PC-3 (cell line): Measurements from ENCODE around the gene RAP1GAP2. TPM values are rescaled to one million over a fixed set of nuclear protein-coding genes. Genes with fewer than 3 reads are reported as not detected.

Experiments used
- ATAC-seq: fragments of 200-7000 bp; cut with Tn5 transposase; 2 replicates; pipeline ENCODE4 v1.9.1; 2020; ENCODE audit warnings: mild to moderate bottlenecking, moderate library complexity
- BruUV-seq: library from RNA; stranded (reverse); fragments of 400-500 nt; replicated peaks from 2 replicates; lab custom pipeline; 2021; lab: Mats Ljungman, UMichigan
- CTCF ChIA-PET: fragments of 300-600 bp; sonication (Branson Sonifier 250); formaldehyde crosslinking; loops from one replicate; lab custom pipeline; 2022; ENCODE audit warnings: antibody characterized with exemption; lab: Charles Lee
- POLR2A ChIA-PET: fragments of 300-600 bp; sonication (Branson Sonifier 250); formaldehyde crosslinking; loops from one replicate; lab custom pipeline; 2022; ENCODE audit warnings: antibody characterized with exemption; ENCODE audit not compliant: unreplicated experiment; lab: Charles Lee
- DNase-seq: peaks from one replicate; pipeline ENCODE4 v3.0.0-alpha.2; 2015
- H2AFZ ChIP-seq: fragments of 300-600 bp; sonication (generic); 2 replicates; pipeline ENCODE4 v1.6.0; 2016; ENCODE audit warnings: antibody characterized with exemption, low read length
- H3F3A ChIP-seq: fragments of 300-600 bp; sonication (generic); one replicate; pipeline ENCODE4 v1.6.0; 2017; ENCODE audit warnings: antibody characterized with exemption, low read length, control low read depth, mild to moderate bottlenecking; ENCODE audit not compliant: unreplicated experiment
- H3K27ac ChIP-seq: fragments of 300-600 bp; sonication (generic); 2 replicates; pipeline ENCODE4 v1.5.1; 2016; ENCODE audit warnings: mild to moderate bottlenecking, low read length
- H3K27me3 ChIP-seq: fragments of 300-600 bp; sonication (generic); 2 replicates; pipeline ENCODE4 v1.6.1; 2016; ENCODE audit warnings: low read length, mixed read lengths
- H3K36me3 ChIP-seq: fragments of 300-600 bp; sonication (generic); 2 replicates; pipeline ENCODE4 v1.6.1; 2016; ENCODE audit warnings: low read depth, mixed run types, low read length, mixed read lengths
- H3K4me1 ChIP-seq: fragments of 300-600 bp; sonication (generic); 2 replicates; pipeline ENCODE4 v1.5.1; 2016; ENCODE audit warnings: low read length; ENCODE audit not compliant: insufficient read depth
- H3K4me2 ChIP-seq: fragments of 300-600 bp; sonication (generic); 2 replicates; pipeline ENCODE4 v1.6.0; 2016; ENCODE audit warnings: low read length
- H3K4me3 ChIP-seq: fragments of 300-600 bp; sonication (generic); 2 replicates; pipeline ENCODE4 v1.5.1; 2016; ENCODE audit warnings: mild to moderate bottlenecking, low read length, mixed read lengths
- H3K79me2 ChIP-seq: fragments of 300-600 bp; sonication (generic); 2 replicates; pipeline ENCODE4 v1.6.1; 2017; ENCODE audit warnings: low read length, mixed read lengths
- H3K9ac ChIP-seq: fragments of 300-600 bp; sonication (generic); 2 replicates; pipeline ENCODE4 v1.6.0; 2016; ENCODE audit warnings: mild to moderate bottlenecking, low read length
- H3K9me2 ChIP-seq: fragments of 300-600 bp; sonication (generic); replicated peaks from 2 replicates; pipeline ENCODE4 v1.6.1; 2016; ENCODE audit warnings: mixed run types, low read length, mixed read lengths
- H3K9me3 ChIP-seq: fragments of 300-600 bp; sonication (generic); 2 replicates; pipeline ENCODE4 v1.6.1; 2016; ENCODE audit warnings: low read length, mixed read lengths
- H4K20me1 ChIP-seq: fragments of 300-600 bp; sonication (generic); 2 replicates; pipeline ENCODE4 v1.6.1; 2016; ENCODE audit warnings: low read length, mixed read lengths
- EZH2 ChIP-seq: fragments of 300-600 bp; sonication (generic); IDR thresholded peaks from one replicate; pipeline ENCODE4 v1.6.1; 2017; ENCODE audit warnings: antibody characterized with exemption, mild to moderate bottlenecking, low read length; ENCODE audit not compliant: unreplicated experiment
- EZH2phosphoT487 ChIP-seq: fragments of 300-600 bp; sonication (generic); IDR thresholded peaks from 2 replicates; pipeline ENCODE4 v1.6.1; 2018; ENCODE audit warnings: mild to moderate bottlenecking, antibody characterized with exemption, low read length, borderline replicate concordance
- intact Hi-C: fragments of 100-400 bp; cut with micrococcal nuclease; formaldehyde crosslinking; loops from 2 replicates; pipeline ENCODE4 v1.9.0; 2023
- total RNA-seq: library from RNA; depleted of rRNA; stranded (reverse); fragments of >200 nt; gene quantifications from 2 replicates; pipeline ENCODE4 v1.2.3, GENCODE V29; 2014
- TF ChIP-seq, protein P1 (sequence below): fragments of 300-600 bp; sonication (generic); conservative IDR thresholded peaks from 2 replicates; pipeline ENCODE4 v1.5.1; 2017; ENCODE audit warnings: antibody characterized with exemption, low read depth, mild to moderate bottlenecking, low read length

RAP1GAP2 gene
- total RNA-seq, 1 experiment from 2014 or later, result 14.5 TPM

DNA sequence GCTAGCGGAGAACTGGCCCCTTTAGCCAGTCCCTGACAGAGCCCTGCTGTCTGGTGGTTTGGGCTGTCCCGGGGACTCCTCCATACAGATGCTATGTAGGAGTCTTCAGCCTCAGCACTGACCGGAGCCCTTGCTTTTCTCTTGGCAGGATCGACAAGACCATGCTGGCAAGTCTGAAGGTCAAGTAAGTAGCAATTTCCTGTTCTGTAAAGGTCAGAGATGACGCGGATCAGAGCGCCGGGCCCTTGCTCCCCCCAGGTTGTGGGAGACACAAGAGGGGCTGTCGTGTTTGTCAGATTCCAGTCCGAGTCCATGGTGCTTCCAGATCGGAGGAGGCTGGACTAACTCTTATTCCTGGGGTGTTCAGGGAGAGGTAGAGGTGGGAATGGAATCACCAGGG, 4.1 kb downstream of the RAP1GAP2 start:
- TF ChIP-seq EZH2phosphoT487, result no peak
- no peak for TF ChIP-seq EZH2
- TF ChIP-seq, protein P1, sequence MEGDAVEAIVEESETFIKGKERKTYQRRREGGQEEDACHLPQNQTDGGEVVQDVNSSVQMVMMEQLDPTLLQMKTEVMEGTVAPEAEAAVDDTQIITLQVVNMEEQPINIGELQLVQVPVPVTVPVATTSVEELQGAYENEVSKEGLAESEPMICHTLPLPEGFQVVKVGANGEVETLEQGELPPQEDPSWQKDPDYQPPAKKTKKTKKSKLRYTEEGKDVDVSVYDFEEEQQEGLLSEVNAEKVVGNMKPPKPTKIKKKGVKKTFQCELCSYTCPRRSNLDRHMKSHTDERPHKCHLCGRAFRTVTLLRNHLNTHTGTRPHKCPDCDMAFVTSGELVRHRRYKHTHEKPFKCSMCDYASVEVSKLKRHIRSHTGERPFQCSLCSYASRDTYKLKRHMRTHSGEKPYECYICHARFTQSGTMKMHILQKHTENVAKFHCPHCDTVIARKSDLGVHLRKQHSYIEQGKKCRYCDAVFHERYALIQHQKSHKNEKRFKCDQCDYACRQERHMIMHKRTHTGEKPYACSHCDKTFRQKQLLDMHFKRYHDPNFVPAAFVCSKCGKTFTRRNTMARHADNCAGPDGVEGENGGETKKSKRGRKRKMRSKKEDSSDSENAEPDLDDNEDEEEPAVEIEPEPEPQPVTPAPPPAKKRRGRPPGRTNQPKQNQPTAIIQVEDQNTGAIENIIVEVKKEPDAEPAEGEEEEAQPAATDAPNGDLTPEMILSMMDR, result no peak
- DNase-seq (no peak), ATAC-seq (no peak)
- POLR2A ChIA-PET, result no interaction called here
- intact Hi-C loops, result no loop called here
- no peaks in the 10 kb centered on the region for H3K27me3 ChIP-seq
- no peak overlapping the region for H3K4me3 ChIP-seq
- H3K27ac ChIP-seq, result no peak overlapping the region
- no peaks in the 10 kb centered on the region for H4K20me1 ChIP-seq
- no peaks in the 10 kb centered on the region for H3K9me3 ChIP-seq
- peaks cover 13% of the 10 kb centered on the region for H3K4me1 ChIP-seq
- no peaks in the 10 kb centered on the region for H3K36me3 ChIP-seq
- no peak overlapping the region for H3K4me2 ChIP-seq
- H3F3A ChIP-seq, result no peaks in the 10 kb centered on the region
- CTCF ChIA-PET, result no interaction called here
- H3K79me2 ChIP-seq, result no peaks in the 10 kb centered on the region
- BruUV-seq, result no TSS peak
- no peak overlapping the region for H2AFZ ChIP-seq
- H3K9ac ChIP-seq, result no peak overlapping the region
- H3K9me2 ChIP-seq, result no peaks in the 10 kb centered on the region

DNA sequence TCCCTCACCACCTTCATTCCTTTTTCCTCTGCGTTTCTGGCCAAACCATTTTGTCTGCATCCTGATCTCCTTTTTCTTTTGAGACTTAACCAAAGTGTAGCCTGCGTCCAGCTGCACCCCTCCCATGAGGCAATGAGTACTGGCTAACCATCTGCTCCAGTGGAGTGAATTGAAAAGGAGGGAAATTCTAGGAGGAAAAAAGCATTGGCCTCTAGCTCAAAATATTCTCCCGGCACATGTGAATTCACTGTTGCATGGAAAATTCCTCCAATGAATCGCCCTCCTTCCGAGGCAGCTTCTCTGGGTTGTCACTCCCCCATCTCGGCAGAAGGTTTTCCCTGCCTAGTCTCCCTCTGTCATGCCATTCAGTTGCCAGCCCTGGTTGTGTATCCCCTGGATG, 5.6 kb downstream of the RAP1GAP2 start:
- no peaks in the 10 kb centered on the region for H3K36me3 ChIP-seq

GRCh38 chr17:2802574-2802973, 6.3 kb downstream of the RAP1GAP2 start:
- CTCF ChIA-PET, result no interaction called here

More for the DNA sequence above, 5.6 kb downstream of the RAP1GAP2 start:
- H4K20me1 ChIP-seq, result no peaks in the 10 kb centered on the region
- H3K4me2 ChIP-seq, result no peak overlapping the region
- no peaks in the 10 kb centered on the region for H3K9me3 ChIP-seq
- no TSS peak for BruUV-seq
- H3K9me2 ChIP-seq, result no peaks in the 10 kb centered on the region
- no peak for TF ChIP-seq EZH2
- TF ChIP-seq, protein P1, result no peak
- TF ChIP-seq EZH2phosphoT487, result no peak
- H3K4me3 ChIP-seq, result no peak overlapping the region
- no peaks in the 10 kb centered on the region for H3K79me2 ChIP-seq
- no peak overlapping the region for H3K27ac ChIP-seq
- ATAC-seq (no peak), DNase-seq (no peak)
- CTCF ChIA-PET, result no interaction called here
- H3F3A ChIP-seq, result no peaks in the 10 kb centered on the region
- H2AFZ ChIP-seq, result no peak overlapping the region
- intact Hi-C loops, result no loop called here
- no peak overlapping the region for H3K9ac ChIP-seq
- peaks cover 13% of the 10 kb centered on the region for H3K4me1 ChIP-seq
- POLR2A ChIA-PET, result no interaction called here
- no peaks in the 10 kb centered on the region for H3K27me3 ChIP-seq

More at GRCh38 chr17:2802574-2802973, 6.3 kb downstream of the RAP1GAP2 start:
- Histone ChIP-seq H3K4me1 (peaks cover 13% of the 10 kb centered on the region), H4K20me1 (no peaks in the 10 kb centered on the region), H3K4me3 (no peak overlapping the region), H3K4me2 (no peak overlapping the region), H3K27ac (no peak overlapping the region), H3F3A (no peaks in the 10 kb centered on the region), H2AFZ (no peak overlapping the region), H3K9me3 (no peaks in the 10 kb centered on the region), H3K27me3 (no peaks in the 10 kb centered on the region), H3K9me2 (no peaks in the 10 kb centered on the region), H3K36me3 (no peaks in the 10 kb centered on the region), H3K79me2 (no peaks in the 10 kb centered on the region), H3K9ac (no peak overlapping the region)
- no peak for TF ChIP-seq EZH2phosphoT487
- no peak for TF ChIP-seq EZH2
- TF ChIP-seq, protein P1, result no peak
- DNase-seq (no peak), ATAC-seq (no peak)
- POLR2A ChIA-PET, result no interaction called here
- no TSS peak for BruUV-seq
- intact Hi-C loops, result no loop called here
